HG03103 (cell line): ENCODE data around the gene USP4.
"Not testable (repeated sequence)": the region's sequence is repeated elsewhere in the genome, so short reads cannot be mapped to it uniquely, and the experiment has no call there.

ENCODE experiments used
- ATAC-seq: cut with Tn5 transposase; IDR thresholded peaks from one replicate; pipeline ENCODE4 v1.9.1; 2021; ENCODE audit warnings: low read depth; ENCODE audit not compliant: unreplicated experiment

USP4 gene

DNA sequence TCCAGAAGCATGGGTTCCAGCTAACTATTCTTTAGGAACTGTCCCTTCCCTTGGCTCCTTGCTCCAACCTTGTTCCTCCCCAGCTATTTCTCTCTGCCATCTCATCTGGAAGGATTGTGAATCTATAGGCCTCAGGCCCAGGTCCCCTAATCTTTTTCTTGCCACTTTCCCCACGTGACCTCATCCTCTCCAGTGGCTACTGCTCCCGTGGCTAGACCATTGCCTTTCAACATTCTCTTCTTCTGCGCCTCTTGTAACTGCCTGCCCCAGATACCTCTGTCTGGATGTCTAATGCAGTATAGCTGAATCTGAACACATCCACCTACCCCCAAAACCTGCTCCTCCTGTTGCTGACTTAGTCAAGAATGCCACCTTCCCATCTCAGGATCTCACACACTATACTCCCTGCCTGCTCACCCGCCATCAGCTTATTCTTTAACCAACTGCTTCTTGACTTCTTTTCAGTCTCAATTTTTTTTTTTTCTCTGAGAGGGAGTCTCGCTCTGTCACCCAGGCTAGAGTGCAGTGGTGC lies 13.1 kb upstream of the USP4 start:
- no peak for ATAC-seq

DNA sequence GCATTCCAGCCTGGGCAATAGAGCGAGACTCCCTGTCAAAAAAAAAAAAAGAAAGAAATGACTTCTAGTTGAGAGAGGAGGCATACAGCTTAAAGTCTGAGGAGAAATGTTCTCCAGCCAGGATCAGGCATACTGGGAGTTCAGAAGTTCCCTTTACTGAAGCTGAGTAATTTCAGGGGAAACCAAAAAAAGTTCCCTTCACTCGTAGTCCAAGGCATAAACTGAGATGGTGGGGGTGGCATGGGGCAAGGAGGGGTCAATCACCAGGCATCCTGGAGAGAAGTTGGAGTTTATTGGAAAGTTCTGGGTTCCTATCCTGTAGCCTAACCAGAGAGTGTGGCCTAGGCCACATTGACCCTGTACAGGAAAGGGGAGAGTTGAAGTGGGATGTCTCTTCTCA lies 12.4 kb upstream of the USP4 start:
- no peak for ATAC-seq

DNA sequence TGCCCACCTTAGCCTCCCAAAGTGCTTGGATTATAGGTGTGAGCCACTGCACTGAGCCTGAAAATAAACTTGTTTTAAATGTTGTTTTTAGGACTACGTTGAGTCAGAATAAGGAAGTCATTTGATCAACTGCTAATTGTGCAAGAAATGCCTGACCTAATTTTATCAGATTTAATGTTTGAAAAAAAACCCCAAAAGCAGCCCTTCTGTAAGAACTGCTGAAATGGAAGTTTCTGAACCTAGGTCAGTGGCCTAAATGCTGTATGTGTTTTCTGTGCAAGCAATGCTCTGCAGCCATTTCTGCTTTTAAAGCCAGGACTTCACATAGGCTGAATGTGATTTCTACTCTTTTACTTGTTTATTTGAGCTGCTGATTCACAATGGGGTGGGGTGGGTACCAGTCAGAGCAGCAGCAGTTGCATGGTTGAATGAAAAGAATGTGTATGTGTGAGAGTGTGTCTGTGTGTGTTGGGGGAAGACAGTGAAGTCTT lies 11.7 kb upstream of the USP4 start:
- ATAC-seq = no peak

DNA sequence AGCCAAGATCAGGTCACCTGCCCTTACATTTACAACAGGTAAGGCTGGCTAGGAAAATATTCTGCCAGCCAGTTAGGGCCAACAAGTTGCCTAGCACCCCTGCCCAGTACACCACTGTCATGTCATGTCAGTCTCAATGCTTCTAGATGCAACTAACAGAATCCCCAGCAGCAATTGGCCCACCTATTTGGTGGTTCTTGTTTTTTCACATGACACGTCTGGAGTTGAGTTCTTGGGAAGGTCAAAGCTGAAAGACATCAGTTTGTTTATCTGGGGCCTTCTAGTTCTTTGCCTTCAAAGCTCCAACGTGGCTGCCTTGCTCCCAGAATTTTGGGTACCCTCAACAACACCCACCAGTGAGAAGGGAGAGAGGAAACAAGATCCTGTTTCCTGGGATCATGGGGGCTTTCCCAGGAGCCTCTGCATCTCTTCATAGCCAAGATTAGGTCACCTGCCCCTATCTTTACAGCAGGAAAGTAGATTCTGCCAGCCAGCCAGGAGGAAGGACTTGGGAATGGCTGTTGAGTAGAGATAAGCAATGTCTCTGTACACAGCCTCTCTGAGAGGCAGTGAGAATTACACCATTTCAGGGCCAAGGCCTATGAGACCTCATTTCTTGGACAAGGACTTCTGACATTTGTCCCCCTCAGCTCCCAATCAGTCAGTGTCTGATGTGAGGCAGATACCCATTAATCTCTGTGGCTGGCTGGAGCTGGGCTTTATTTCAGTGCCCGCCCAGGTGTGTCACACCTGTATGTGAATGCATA lies 9.7 kb upstream of the USP4 start:
- no peak for ATAC-seq

DNA sequence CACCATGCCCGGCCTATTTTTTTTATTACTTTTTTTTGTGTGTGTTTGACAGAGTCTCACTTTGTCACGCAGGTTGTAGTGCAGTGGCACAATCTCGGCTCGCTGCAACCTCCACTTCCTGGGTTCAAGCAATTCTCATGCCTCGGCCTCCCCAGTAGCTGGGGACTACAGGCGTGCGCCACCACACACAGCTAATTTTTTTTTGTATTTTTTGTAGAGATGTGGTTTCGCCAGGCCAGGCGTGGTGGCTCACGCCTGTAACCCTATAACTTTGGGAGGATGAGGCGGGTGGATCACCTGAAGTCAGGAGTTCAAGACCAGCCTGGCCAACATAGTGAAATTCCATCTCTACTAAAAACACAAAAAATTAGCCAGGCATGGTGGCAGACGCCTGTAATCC lies 8.5 kb upstream of the USP4 start:
- not testable (repeated sequence) for ATAC-seq

DNA sequence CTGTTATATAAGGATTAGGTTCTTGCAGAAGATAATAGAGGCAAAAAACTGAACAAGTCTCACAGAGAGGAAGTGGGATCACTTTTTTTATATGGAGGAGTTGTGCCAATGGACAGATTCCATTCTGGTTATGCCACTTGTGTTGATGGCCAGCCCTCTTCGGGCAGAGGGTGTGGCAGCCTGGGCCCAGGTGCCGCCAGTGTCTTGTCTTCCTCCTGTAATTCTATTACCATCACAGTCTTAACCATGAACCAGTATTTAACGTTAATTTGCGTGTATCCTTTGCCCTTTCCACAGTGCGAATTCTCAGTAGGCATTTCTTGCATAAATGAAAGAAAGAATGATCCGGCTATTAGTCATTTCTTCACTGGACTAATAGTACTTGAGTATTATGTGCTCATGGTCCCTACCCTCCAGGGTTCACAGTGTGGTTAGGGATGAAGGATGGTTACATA lies 7.0 kb upstream of the USP4 start:
- ATAC-seq = no peak

DNA sequence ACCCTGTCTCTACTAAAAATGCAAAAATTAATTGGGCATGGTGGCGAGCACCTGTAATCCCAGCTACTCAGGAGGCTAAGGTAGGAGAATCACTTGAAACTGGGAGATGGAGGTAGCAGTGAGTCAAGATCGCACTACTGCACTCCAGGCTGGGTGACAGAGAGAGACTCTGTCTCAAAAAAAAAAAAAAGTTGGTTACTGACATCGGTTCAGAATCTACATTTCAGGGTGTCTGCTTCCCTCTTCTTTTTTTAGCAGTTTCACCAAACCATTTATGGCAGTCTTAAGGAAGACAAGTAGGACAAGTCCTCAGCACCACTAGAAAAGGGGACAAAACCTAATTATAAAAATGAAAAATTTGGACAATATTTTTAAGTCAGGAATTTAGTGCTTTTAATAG lies 3.3 kb upstream of the USP4 start:
- ATAC-seq = no peak

DNA sequence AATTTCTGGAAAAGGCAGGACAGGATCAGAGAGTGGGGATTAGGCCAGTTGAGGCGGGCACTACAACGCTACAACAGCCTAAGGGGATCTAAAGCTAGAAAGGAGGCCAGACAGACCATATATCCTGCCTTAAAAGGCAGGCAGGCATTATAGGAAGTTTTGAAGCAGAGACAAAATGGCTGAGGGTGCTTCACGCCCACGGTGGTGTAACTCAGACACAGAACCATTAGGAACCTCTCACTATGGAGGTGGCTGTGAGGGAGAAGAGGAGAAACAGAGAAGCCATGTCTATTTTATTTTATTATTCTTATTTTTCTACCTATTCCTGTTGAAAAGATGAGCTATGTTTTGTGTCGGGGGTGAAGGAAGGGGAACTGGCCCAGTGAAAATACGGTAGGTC lies 2.1 kb upstream of the USP4 start:
- ATAC-seq = no peak

DNA sequence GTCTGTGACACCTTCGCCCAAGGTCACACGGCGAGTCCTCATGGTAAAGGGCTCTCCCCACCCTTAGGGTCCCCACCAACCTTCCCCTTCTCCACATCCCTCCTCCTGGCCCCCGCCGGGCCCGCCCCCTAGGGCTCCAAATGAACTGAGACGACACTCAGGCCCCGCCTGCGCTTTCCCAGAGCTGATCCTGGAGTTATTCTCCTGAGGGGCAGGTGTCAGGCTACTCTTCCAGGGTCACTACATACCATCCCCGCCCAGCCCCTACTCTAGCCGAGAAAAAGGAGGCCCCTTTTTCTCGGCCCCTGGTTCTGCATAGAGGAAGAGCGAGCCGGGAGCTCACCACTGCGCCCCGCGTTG lies 292 bp downstream of the USP4 start:
- ATAC-seq = peak; percentile 4

DNA sequence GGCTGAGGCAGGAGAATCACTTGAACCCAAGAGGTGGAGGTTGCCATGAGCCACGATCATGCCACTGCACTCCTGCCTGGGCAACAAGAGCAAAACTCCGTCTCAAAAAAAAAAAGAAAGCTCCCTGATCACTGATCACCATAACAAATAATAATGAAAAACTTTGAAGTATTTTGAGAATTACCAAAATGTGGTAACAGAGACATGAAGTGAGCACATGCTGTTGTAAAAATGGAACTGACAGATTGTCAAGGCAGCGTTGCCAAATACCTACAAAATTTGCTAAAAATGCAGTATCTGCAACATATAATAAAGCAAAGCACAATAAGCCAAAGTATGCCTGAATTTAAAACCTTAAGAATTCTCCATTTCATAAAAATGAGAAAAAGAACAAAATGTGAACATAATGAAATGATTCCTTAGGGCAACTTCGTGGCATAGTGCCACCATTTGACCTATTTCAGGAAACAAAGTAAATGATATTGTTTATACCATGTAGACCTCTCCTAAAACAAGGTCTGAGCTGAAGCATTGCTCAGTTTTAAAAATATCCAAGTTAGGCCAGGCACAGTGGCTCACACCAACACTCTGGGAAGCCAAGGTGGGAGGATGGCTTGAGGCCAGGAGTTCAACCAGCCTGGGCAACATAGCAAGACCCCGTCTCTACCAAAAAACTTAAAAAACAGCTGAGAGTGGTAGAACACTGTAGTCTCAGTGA lies 5.8 kb downstream of the USP4 start:
- ATAC-seq = no peak

DNA sequence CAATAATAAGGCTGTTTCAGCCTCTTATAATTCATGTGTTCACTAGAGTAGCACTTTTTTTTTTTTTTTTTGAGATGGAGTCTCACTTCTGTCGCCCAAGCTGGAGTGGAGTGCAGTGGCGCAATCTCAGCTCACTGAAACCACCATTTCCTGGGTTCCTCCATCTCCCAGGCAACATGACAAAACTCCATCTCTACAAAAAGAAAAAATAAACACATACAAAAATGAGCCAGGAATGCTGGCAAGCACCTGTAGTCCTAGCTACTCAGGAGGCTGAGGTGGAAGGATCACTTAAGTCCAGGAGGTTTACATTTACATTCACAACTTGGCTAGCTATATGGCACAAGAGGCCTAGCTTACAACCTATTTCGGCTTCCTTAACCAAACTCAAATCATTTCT lies 6.8 kb downstream of the USP4 start:
- ATAC-seq = no peak

DNA sequence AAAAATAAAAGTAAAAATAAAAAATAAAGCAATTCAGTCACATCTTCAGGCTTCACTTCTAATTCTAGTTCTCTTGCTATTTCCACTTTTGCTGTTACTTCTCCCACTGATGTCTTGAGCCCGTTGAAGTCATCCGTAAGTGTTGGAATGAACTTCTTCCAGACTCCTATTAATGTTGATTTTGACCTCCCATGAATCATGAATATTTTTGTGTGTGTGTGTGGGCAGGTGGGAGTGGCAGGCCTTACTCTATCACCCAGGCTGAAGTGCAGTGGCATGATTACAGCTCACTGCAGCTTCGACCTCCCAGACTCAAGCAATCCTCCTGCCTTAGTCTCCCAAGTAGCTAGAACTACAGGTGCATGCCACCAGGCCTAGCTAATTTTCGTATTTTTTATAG lies 10.7 kb downstream of the USP4 start:
- ATAC-seq = no peak

DNA sequence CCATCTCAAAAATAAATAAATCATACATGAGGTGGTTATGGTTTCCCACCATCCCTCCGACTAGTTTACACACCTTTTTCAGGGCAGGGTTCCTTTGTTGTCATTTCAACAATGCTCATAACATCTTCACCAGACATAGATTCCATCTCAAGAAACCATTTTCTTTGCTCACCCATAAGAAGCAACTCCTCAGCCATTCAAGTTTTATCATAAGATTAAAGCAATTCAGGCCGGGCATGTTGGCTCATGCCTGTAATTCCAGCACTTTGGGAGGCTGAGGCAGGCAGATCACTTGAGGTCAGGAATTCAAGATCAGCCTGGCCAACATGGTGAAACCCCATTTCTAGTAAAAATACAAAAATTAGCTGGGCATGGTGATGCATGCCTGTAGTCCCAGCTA lies 11.5 kb downstream of the USP4 start:
- not testable (repeated sequence) for ATAC-seq

DNA sequence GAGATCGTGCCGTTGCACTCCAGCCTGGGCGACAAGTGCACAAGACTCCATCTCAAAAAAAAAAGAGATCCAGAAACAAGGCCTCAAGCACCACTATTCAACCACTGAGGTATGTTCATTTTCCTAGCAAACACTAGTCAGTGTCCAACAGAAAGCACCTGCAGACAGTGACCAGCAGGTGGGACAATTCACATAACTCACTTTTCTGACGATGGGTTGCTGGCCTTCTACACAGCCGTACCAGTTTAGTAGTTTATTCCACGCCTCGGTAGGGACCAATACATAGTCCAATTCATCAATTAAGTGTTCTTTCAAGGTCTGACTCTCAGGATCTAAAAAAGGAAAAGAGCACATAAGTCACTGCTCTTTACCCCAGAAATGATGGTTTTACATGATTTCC lies 12.4 kb downstream of the USP4 start:
- no peak for ATAC-seq

DNA sequence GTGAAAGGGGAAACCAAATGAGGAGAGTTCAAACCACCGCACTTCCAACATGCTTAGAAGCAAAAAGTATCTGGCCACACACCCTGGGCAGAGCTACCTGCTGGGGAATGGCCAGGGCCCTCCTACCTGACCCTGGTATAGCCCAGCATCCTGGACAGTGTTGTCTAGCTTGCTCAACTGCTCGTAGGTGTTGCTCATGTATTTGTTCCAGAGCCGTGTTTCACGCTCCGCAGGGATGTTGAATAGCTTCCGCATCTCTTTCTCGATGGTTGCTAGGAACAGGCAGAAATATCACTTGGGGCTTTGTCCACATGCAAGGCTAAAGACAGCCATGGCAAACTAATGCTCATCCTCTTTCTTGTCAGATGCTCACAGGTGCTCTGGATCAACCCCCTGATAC lies 15.1 kb downstream of the USP4 start:
- no peak for ATAC-seq

DNA sequence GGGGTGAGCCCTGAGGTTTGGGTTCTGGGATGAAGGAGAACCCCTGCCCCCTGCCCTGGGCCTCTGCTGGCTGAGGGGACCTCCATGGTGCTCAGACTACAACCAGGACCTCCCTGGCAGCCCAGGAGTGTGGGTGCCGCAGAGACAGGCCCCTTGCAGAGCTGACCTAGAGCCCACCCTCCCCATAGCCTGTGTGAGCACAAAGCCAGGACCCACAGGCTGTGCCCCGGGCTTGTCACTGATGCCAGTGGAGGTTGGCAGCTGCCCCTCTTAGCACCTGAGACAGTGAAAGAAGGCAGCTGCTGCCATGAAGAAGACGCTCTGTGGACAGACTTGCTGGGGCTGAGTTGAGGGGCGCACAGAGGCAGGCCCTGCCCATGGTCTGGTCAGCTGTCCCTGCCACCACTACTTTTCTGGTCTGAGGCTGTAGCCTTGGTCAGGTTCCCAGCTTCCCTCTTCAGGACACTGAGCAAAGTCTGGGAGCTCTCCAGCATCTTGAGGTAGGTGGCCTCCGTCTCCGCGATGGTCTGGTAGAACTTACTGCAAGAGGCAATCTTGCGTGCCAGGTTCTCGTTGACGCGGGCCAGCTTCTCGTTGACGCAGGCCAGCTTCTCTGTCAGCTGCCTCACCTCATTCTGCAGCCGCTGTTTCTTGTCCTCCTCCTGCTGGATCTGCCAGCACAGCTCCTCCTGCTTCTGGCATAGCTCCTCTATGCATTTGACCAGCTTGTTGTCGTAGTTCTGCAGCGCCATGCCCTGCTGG lies 23.0 kb downstream of the USP4 start:
- no peak for ATAC-seq

DNA sequence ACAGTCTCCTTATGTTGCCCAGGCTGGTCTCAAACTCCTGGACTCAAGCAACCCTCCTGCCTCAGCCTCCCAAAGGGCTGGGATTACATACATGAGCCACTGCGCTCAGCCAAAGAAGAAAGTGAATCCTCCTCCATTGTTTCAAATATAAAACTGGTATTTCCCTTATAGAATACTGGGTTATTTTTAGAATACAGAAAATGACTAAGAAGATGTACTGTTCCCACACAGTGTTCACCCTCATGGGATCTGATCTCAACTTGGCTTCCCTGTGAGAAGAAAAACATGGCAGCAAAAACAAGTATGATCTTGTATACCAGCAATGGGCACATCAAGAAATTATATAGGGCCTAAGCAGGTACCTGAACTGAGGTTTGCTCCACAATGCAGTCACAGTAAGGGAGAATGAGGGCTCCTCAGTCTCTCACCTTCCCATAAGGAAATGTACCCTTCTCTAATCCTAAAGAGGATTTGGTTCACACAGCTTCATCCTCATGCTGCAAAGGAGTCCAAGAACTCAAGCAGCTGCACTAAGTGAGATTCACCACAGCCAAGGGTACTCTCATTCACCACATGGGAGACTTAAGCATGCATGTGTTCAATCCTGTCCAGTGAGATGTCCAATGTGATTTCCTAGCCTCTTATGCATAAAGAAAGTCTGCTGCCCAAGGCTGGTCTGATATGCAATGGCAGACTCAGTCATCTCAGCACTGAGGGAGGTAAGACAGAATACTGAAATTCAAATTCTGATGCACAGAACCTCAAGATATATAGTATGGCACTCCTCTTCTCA lies 25.8 kb downstream of the USP4 start:
- no peak for ATAC-seq

DNA sequence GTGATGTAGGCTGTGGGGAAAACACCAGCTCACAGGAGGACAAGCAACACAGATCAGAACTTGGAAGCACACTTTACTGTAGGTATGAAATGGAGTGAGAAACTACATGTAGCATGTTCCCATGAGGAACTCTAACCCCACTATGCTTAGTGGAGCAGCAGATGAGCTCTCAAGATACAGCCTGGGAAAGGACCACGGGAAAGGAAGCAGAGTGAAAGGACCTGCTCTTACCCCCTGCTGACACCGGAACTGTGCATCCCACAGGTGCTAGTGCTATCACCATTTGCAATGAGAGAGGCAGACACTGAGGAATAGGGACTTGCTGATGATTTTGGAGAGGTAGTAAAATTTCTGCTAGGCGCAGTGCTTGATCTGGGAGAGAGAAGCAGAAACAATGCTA lies 28.6 kb downstream of the USP4 start:
- no peak for ATAC-seq

DNA sequence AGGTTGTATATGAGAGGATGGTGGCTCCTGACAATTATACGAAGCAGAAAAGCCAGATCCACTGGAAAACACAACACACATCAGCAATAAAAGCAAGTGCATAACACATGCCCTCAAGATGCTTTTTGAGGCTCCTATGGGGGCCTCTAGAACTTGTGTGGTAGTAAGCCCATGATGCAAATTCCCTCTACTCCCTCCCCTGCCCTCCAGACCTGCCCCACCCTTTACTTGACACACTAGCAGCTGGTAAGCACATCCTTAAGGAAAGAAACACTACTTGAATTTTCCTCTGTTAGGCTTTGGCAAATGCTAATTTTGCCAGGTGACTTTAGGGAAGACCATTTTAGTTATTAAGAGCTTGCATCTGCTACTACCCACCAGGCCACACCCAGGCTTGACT lies 29.2 kb downstream of the USP4 start:
- ATAC-seq = no peak

DNA sequence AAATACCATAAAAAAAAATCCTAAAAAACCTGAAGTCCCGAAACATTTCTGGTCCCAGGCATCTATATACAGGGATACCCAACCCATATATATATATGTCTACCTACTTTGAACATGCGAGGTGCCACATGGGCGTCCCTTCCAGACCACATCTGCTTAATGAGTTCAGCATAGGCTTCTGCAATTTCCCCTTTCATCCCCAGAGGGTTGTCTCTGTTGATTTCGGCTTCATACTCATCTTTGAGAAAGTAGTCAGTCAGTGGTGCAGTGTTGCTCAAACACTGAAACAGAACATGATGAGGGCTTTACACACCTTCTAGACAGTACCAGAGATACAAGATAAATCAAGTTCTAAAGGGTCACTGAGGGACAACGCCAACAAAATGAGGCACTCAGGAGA lies 34.2 kb downstream of the USP4 start:
- no peak for ATAC-seq
